Neural progenitor cell (in vitro differentiated cells): ENCODE results near the gene PRKCH. TPM values are rescaled to one million over a fixed set of nuclear protein-coding genes. Genes with fewer than 3 reads are reported as not detected.

Experiments used
- DNase-seq: peaks from one replicate; pipeline ENCODE4 v3.0.0-alpha.2; 2016; ENCODE audit warnings: low spot score
- H2AFZ ChIP-seq: fragments of 200-600 bp; sonication (generic); replicated peaks from 2 replicates; pipeline ENCODE4 v1.6.1; 2016; ENCODE audit warnings: antibody characterized with exemption
- H3F3A ChIP-seq: fragments of 200-600 bp; sonication (generic); 2 replicates; pipeline ENCODE4 v1.6.1; 2016; ENCODE audit warnings: antibody characterized with exemption, low read depth
- H3K27ac ChIP-seq: fragments of 200-600 bp; sonication (generic); 2 replicates; pipeline ENCODE4 v1.5.1; 2016; ENCODE audit warnings: mild to moderate bottlenecking
- H3K27me3 ChIP-seq: fragments of 200-600 bp; sonication (generic); 2 replicates; pipeline ENCODE4 v1.6.1; 2016; ENCODE audit warnings: mild to moderate bottlenecking, moderate library complexity
- H3K36me3 ChIP-seq: fragments of 200-600 bp; sonication (generic); 2 replicates; pipeline ENCODE4 v1.5.1; 2016
- H3K4me1 ChIP-seq: fragments of 200-600 bp; sonication (generic); 2 replicates; pipeline ENCODE4 v1.6.1; 2016; ENCODE audit warnings: mixed run types
- H3K4me2 ChIP-seq: fragments of 200-600 bp; sonication (generic); 2 replicates; pipeline ENCODE4 v1.6.1; 2016
- H3K4me3 ChIP-seq: fragments of 200-600 bp; sonication (generic); 2 replicates; pipeline ENCODE4 v1.5.1; 2016
- H3K79me2 ChIP-seq: fragments of 200-600 bp; sonication (generic); 2 replicates; pipeline ENCODE4 v1.6.1; 2016; ENCODE audit warnings: low read depth
- H3K9ac ChIP-seq: fragments of 200-600 bp; sonication (generic); 2 replicates; pipeline ENCODE4 v1.6.1; 2016
- H3K9me3 ChIP-seq: fragments of 200-600 bp; sonication (generic); 2 replicates; pipeline ENCODE4 v1.5.1; 2016; ENCODE audit warnings: low read depth
- H4K20me1 ChIP-seq: fragments of 200-600 bp; sonication (generic); 2 replicates; pipeline ENCODE4 v1.6.1; 2016; ENCODE audit warnings: low read depth
- H3K27ac Mint-ChIP-seq: 3 replicates; pipeline ENCODE4 v1.8.0; 2021; ENCODE audit warnings: mixed read lengths
- H3K27me3 Mint-ChIP-seq: 2 replicates; pipeline ENCODE4 v1.8.0; 2022; ENCODE audit warnings: low read depth, mild to moderate bottlenecking, inconsistent platforms, moderate library complexity, mixed read lengths; ENCODE audit not compliant: insufficient read depth
- H3K36me3 Mint-ChIP-seq: 3 replicates; pipeline ENCODE4 v1.8.0; 2021; ENCODE audit warnings: mixed read lengths
- H3K4me1 Mint-ChIP-seq: 3 replicates; pipeline ENCODE4 v1.8.0; 2021; ENCODE audit warnings: mixed read lengths
- H3K4me3 Mint-ChIP-seq: 3 replicates; pipeline ENCODE4 v1.8.0; 2021; ENCODE audit warnings: mild to moderate bottlenecking, moderate library complexity, mixed read lengths
- H3K9me3 Mint-ChIP-seq: 3 replicates; pipeline ENCODE4 v1.8.0; 2020; ENCODE audit warnings: mixed read lengths
- EZH2 ChIP-seq: fragments of 200-600 bp; sonication (generic); IDR thresholded peaks from 2 replicates; pipeline ENCODE4 v1.6.1; 2017; ENCODE audit warnings: antibody characterized with exemption, mild to moderate bottlenecking, moderate library complexity
- EZH2phosphoT487 ChIP-seq: fragments of 200-600 bp; sonication (generic); IDR thresholded peaks from 2 replicates; pipeline ENCODE4 v1.6.1; 2017; ENCODE audit warnings: antibody characterized with exemption
- total RNA-seq: library from RNA; depleted of rRNA; stranded (reverse); fragments of >200 nt; gene quantifications from 2 replicates; pipeline ENCODE4 v1.2.3, GENCODE V29; 2015; ENCODE audit warnings: low replicate concordance
- TF ChIP-seq, protein P1 (sequence below): fragments of 200-600 bp; sonication (generic); IDR thresholded peaks from 2 replicates; pipeline ENCODE4 v1.5.1; 2017; ENCODE audit warnings: antibody characterized with exemption, mild to moderate bottlenecking

PRKCH gene
- total RNA-seq, 1 donor from 2014 or later = 1.3 TPM

DNA sequence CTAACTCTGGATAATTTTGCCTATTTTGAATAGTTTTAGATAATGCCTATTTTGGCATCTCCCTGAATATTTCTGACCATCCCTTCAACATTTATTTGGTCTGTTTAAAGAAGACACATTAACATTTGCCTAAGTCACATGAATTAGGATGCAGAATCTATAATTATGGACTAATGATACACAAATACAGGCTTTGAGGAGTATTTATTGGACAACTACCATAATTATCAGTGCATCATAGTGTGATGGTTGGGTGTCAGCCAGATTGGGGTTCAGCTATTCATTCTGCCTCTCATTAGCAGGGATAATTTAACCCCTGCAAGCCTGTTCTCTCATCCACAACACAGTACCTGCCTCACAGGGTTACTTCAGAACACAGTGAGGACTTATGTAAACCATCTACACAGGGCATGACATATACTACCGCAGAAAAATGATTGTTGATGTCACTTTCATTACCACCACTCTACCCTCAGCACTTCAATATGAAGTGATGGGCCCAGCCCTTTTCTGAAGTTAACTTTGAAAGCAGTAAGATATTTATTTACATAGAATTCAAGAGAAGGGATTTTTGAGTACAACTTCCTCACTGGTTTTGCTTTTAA lies 14.4 kb downstream of the PRKCH start:
- H3K4me3 Mint-ChIP-seq = no peak overlapping the region
- peaks cover 3% of the 10 kb centered on the region for H3K27me3 Mint-ChIP-seq
- Histone ChIP-seq H3K4me3 (no peak overlapping the region), H3K79me2 (no peaks in the 10 kb centered on the region), H3K27ac (no peak overlapping the region), H3K36me3 (no peaks in the 10 kb centered on the region), H3K9ac (no peak overlapping the region), H3K4me1 (peaks cover 14% of the 10 kb centered on the region), H3F3A (peaks cover 3% of the 10 kb centered on the region), H3K9me3 (no peaks in the 10 kb centered on the region), H2AFZ (no peak overlapping the region), H4K20me1 (no peaks in the 10 kb centered on the region), H3K27me3 (no peaks in the 10 kb centered on the region), H3K4me2 (no peak overlapping the region)
- TF ChIP-seq, protein P1, sequence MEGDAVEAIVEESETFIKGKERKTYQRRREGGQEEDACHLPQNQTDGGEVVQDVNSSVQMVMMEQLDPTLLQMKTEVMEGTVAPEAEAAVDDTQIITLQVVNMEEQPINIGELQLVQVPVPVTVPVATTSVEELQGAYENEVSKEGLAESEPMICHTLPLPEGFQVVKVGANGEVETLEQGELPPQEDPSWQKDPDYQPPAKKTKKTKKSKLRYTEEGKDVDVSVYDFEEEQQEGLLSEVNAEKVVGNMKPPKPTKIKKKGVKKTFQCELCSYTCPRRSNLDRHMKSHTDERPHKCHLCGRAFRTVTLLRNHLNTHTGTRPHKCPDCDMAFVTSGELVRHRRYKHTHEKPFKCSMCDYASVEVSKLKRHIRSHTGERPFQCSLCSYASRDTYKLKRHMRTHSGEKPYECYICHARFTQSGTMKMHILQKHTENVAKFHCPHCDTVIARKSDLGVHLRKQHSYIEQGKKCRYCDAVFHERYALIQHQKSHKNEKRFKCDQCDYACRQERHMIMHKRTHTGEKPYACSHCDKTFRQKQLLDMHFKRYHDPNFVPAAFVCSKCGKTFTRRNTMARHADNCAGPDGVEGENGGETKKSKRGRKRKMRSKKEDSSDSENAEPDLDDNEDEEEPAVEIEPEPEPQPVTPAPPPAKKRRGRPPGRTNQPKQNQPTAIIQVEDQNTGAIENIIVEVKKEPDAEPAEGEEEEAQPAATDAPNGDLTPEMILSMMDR = no peak
- no peak for TF ChIP-seq EZH2phosphoT487
- DNase-seq = no peak
- no peaks in the 10 kb centered on the region for H3K4me1 Mint-ChIP-seq
- H3K9me3 Mint-ChIP-seq = no peaks in the 10 kb centered on the region
- H3K27ac Mint-ChIP-seq = no peak overlapping the region
- H3K36me3 Mint-ChIP-seq = no peaks in the 10 kb centered on the region

DNA sequence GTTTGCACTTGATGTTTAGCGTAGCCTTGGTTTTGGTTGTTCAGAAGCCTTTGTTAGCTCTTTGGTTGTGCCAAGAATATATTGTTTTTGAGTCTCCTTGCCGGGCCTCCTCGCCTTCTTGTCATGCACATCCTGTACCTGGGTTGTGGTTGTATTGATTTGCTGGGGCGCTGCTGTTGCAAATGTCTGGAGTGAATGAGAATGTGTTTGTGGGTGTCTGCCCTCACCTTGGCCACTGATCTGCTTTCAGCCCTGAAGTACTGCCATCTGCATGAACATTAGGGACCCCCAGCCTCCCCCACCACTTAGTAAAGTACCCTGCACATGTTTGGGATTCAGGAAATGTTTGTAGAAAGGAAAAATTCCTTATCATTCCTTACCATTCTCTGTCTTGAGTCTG lies 16.5 kb downstream of the PRKCH start:
- H2AFZ ChIP-seq = no peak overlapping the region
- H3K36me3 ChIP-seq = no peaks in the 10 kb centered on the region
- H3K27me3 ChIP-seq = no peaks in the 10 kb centered on the region
- H3K27ac Mint-ChIP-seq = no peak overlapping the region
- no peak for DNase-seq
- H3K9me3 Mint-ChIP-seq = no peaks in the 10 kb centered on the region
- peaks cover 14% of the 10 kb centered on the region for H3K4me1 ChIP-seq
- TF ChIP-seq EZH2 (no peak), EZH2phosphoT487 (no peak)
- TF ChIP-seq, protein P1 = no peak
- H3K4me1 Mint-ChIP-seq = no peaks in the 10 kb centered on the region
- no peaks in the 10 kb centered on the region for H3K9me3 ChIP-seq
- no peak overlapping the region for H3K27ac ChIP-seq
- H3K9ac ChIP-seq = no peak overlapping the region
- H3K4me2 ChIP-seq = no peak overlapping the region
- H4K20me1 ChIP-seq = no peaks in the 10 kb centered on the region
- peaks cover 6% of the 10 kb centered on the region for H3K27me3 Mint-ChIP-seq
- no peaks in the 10 kb centered on the region for H3K79me2 ChIP-seq
- H3K4me3 Mint-ChIP-seq = no peak overlapping the region
- H3K36me3 Mint-ChIP-seq = no peaks in the 10 kb centered on the region
- H3K4me3 ChIP-seq = no peak overlapping the region
- H3F3A ChIP-seq = peaks cover 3% of the 10 kb centered on the region

GRCh38 chr14:61338457-61338856 lies 17.1 kb downstream of the PRKCH start:
- Histone ChIP-seq H3K4me2 (no peak overlapping the region), H3K4me3 (no peak overlapping the region), H3K36me3 (no peaks in the 10 kb centered on the region), H3K4me1 (peaks cover 14% of the 10 kb centered on the region), H3F3A (peaks cover 3% of the 10 kb centered on the region), H2AFZ (no peak overlapping the region), H3K9ac (no peak overlapping the region), H3K27ac (no peak overlapping the region), H3K9me3 (no peaks in the 10 kb centered on the region), H4K20me1 (no peaks in the 10 kb centered on the region), H3K27me3 (no peaks in the 10 kb centered on the region), H3K79me2 (no peaks in the 10 kb centered on the region)
- H3K9me3 Mint-ChIP-seq = no peaks in the 10 kb centered on the region
- no peaks in the 10 kb centered on the region for H3K4me1 Mint-ChIP-seq
- H3K27me3 Mint-ChIP-seq = peaks cover 6% of the 10 kb centered on the region
- DNase-seq = no peak
- H3K27ac Mint-ChIP-seq = no peak overlapping the region
- TF ChIP-seq EZH2phosphoT487 (no peak), EZH2 (no peak)
- TF ChIP-seq, protein P1 = no peak
- no peak overlapping the region for H3K4me3 Mint-ChIP-seq
- no peaks in the 10 kb centered on the region for H3K36me3 Mint-ChIP-seq
